Aorta (tissue), 5 donors: Measurements from ENCODE around the gene HEG1. TPM values are rescaled to one million over a fixed set of nuclear protein-coding genes. Genes with fewer than 3 reads are reported as not detected.
"Not testable (repeated sequence)": the region's sequence is repeated elsewhere in the genome, so short reads cannot be mapped to it uniquely, and the experiment has no call there.

Source experiments
- ATAC-seq: fragments of 200-7000 bp; cut with Tn5 transposase; one replicate; pipeline ENCODE4 v1.9.1; 2022; ENCODE audit warnings: moderate library complexity; ENCODE audit not compliant: low FRiP score
- DNase-seq, 2 donors: peaks; one replicate each; pipeline ENCODE4 v3.0.0-alpha.2; 2020
- H3K27ac ChIP-seq, 2 donors: one replicate each; pipeline ENCODE4 v1.5.1; 2013; ENCODE audit warnings: low read length in 2 of 2, mild to moderate bottlenecking in 2 of 2, moderate library complexity in 2 of 2, control low read depth in 1 of 2, inconsistent platforms in 1 of 2, low read depth in 1 of 2
- H3K27me3 ChIP-seq, 2 donors: one replicate each; pipeline ENCODE4 v1.6.1; 2013; ENCODE audit warnings: control low read depth in 1 of 2, low read length in 1 of 2, mild to moderate bottlenecking in 1 of 2, moderate library complexity in 1 of 2; ENCODE audit not compliant: insufficient read depth in 2 of 2, control insufficient read depth in 1 of 2
- H3K36me3 ChIP-seq, 2 donors: one replicate each; pipeline ENCODE4 v1.6.1; 2013; ENCODE audit warnings: control low read depth in 1 of 2, low read length in 1 of 2, mild to moderate bottlenecking in 1 of 2; ENCODE audit not compliant: insufficient read depth in 2 of 2, control insufficient read depth in 1 of 2
- H3K4me1 ChIP-seq, 2 donors: one replicate each; pipeline ENCODE4 v1.6.1; 2013; ENCODE audit warnings: low read length in 2 of 2, control low read depth in 1 of 2, mild to moderate bottlenecking in 1 of 2, moderate library complexity in 1 of 2; ENCODE audit not compliant: insufficient read depth in 2 of 2, control insufficient read depth in 1 of 2
- H3K4me3 ChIP-seq, 2 donors: one replicate each; pipeline ENCODE4 v1.5.1; 2013; ENCODE audit warnings: low read length in 2 of 2, control low read depth in 1 of 2, mild to moderate bottlenecking in 1 of 2
- H3K9me3 ChIP-seq: one replicate; pipeline ENCODE4 v1.6.1; 2013; ENCODE audit warnings: mild to moderate bottlenecking, low read length; ENCODE audit not compliant: control insufficient read depth
- WGBS, 2 donors: extraction: QIAGEN DNeasy Blood & Tissue Kit; methylation state at CpG; one replicate each; pipeline ENCODE4 v1.1.7; 2013; 5-methylcytosine and 5-hydroxymethylcytosine counted together
- intact Hi-C, 2 donors: fragments of 100-400 bp; cut with DNase I; formaldehyde crosslinking; loops; one replicate each; pipeline versions ENCODE4 v1.14.2 to v1.15.0; 2022
- polyA plus RNA-seq, 2 donors: library from polyadenylated mRNA; stranded (reverse); fragments of 200-250 nt; gene quantifications; one replicate each; pipeline ENCODE4 v1.2.3, GENCODE V29; 2013
- total RNA-seq, 2 donors: library from RNA; stranded (reverse); fragmentation: NEBNext Ultra II Directional; extraction: Animal tissue kit (Norgen Biotek cat#: 25700); gene quantifications; one replicate each; pipeline ENCODE4 v1.2.1, GENCODE V29; 2021
- donor health status: healthy with polysubstance abuse.
- donor health status: Bipolar disorder and iron deficiency.
- donor health status: DM: no; HTN: no; CAD: no.
- donor health status: DM: no; HTN: no; CAD: no.
- donor health status: DM: yes; HTN: yes; CAD: no.

Gene HEG1
- total and polyA plus RNA-seq, 4 donors = 4.9 to 204 (median 55.7) TPM

DNA sequence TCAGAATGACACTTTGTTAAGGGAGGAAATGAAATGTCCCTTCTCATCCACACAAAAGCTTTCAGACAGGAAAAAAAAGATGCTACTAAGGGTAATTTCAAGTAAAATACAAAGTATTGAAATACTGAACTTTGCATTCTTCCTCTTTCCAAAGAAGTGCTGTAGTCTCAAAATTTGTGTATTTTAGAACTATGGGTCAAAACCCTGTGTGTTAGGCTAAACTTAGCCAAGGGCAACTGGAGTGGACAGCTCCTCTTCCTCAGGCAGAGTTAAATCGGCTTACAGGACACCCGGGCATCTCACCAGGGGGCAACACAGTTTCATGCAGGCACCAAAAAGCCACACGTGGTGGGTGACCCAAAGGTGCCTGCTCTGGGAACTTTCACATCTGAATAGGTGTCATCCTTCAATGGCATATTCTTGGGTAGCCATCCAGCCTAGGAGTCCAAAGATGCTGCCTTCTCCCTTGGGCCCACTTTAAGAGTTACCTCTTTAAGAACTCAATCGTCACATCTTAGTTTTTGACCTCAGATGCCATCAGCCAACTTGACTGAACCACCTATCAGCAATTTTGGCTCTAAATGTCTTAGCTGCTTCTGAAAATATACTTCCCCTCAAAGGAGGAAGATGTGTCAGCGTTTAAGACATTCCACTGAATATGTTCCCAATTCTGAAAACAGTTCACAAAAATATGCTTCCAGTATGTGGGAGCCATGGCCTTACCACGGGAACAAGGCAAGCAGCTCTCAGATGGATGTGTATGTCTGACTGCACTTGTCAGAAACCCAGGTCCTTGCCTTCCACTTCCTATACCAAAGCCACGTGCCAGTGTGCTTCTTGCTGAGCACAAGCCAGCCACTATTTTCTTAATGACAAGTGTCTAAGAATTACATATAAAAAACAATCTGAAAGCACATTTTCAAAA, 89.0 kb downstream of the HEG1 start:
- no peaks in the 10 kb centered on the region for H3K27me3 ChIP-seq
- intact Hi-C loops = no loop called here
- H3K4me1 ChIP-seq = no peaks in the 10 kb centered on the region
- DNase-seq (no peak), ATAC-seq (no peak)
- H3K4me3 ChIP-seq = no peak overlapping the region
- H3K9me3 ChIP-seq = no peaks in the 10 kb centered on the region
- WGBS, 2 donors = 59 to 62% methylated on average over 7 of the region's 7 CpGs
- H3K27ac ChIP-seq = no peak overlapping the region
- no peaks in the 10 kb centered on the region for H3K36me3 ChIP-seq

GRCh38 chr3:124965413-124965812, 90.4 kb downstream of the HEG1 start:
- H3K27me3 ChIP-seq = no peaks in the 10 kb centered on the region
- intact Hi-C loops = no loop called here
- no peak overlapping the region for H3K4me3 ChIP-seq
- H3K9me3 ChIP-seq = no peaks in the 10 kb centered on the region
- DNase-seq (no peak), ATAC-seq (no peak)
- no peaks in the 10 kb centered on the region for H3K4me1 ChIP-seq
- WGBS, 2 donors = 74 to 80% methylated on average over 1 of the region's 1 CpG
- H3K36me3 ChIP-seq = no peaks in the 10 kb centered on the region
- H3K27ac ChIP-seq = no peak overlapping the region

GRCh38 chr3:124964387-124964786, 91.4 kb downstream of the HEG1 start:
- H3K27ac ChIP-seq = no peak overlapping the region
- no peaks in the 10 kb centered on the region for H3K9me3 ChIP-seq
- intact Hi-C loops = no loop called here

GRCh38 chr3:124963755-124964154, 92.0 kb downstream of the HEG1 start:
- Histone ChIP-seq H3K36me3 (no peaks in the 10 kb centered on the region), H3K9me3 (no peaks in the 10 kb centered on the region), H3K4me3 (no peak overlapping the region), H3K4me1 (no peaks in the 10 kb centered on the region), H3K27me3 (no peaks in the 10 kb centered on the region), H3K27ac (no peak overlapping the region)
- ATAC-seq = no peak
- WGBS, 2 donors = 52 to 57% methylated on average over 3 of the region's 3 CpGs
- no peak for DNase-seq
- intact Hi-C loops = no loop called here

More at GRCh38 chr3:124964387-124964786, 91.4 kb downstream of the HEG1 start:
- 56 to 59% methylated on average over 4 of the region's 4 CpGs for WGBS, 2 donors
- H3K36me3 ChIP-seq = no peaks in the 10 kb centered on the region
- H3K4me3 ChIP-seq = no peak overlapping the region
- DNase-seq = no peak
- no peaks in the 10 kb centered on the region for H3K27me3 ChIP-seq
- ATAC-seq = no peak
- H3K4me1 ChIP-seq = no peaks in the 10 kb centered on the region

DNA sequence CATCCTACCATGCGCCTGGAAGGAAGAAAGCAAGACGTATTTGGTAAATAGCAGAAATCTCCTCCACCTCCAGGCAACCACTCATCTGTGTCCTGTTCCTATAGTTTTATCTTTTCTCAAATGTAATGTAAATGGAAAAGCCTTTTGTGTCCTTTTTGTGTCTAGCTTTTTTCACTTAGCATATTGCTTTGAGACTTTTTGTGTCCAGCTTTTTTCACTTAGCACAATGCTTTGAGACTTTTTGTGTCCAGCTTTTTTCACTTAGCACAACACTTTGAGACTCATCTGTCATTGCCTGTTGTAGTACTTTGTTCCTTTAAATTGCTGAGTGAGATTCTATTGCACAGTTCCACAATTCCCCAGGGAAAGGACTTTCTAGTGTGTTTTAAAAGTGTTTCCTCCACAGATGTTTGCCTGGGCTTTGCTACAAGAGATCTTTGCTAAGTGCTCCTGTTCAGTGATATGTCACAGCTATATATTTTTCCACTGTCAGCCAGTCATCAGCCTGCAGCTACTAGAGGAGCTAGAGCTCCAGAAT, 93.3 kb downstream of the HEG1 start:
- Histone ChIP-seq H3K36me3 (no peaks in the 10 kb centered on the region), H3K27me3 (no peaks in the 10 kb centered on the region), H3K4me3 (no peak overlapping the region), H3K9me3 (no peaks in the 10 kb centered on the region), H3K4me1 (no peaks in the 10 kb centered on the region), H3K27ac (no peak overlapping the region)
- ATAC-seq (no peak), DNase-seq (no peak)
- intact Hi-C loops = no loop called here
- WGBS, 2 donors = 93 to 97% methylated on average over 2 of the region's 2 CpGs

DNA sequence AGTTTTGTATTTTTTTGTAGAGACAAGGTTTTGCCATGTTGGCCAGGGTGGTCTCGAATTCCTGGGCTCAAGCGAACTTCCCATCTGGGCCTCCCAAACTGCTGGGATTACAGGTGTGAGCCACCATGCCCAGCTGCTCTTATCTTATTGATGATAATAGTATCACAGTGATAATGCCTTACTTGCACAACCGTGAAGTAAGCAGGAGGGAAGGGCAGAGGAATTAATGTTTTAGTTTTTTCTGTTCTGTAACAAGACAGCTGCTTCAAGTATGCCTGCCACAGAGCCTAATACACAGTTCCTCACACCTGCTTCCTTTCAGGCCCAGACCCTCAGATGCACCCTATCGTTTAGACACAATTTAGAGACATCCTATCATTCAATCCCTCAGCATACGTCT, 95.1 kb downstream of the HEG1 start:
- DNase-seq (no peak), ATAC-seq (no peak)
- H3K27me3 ChIP-seq = no peaks in the 10 kb centered on the region
- no peaks in the 10 kb centered on the region for H3K36me3 ChIP-seq
- no peak overlapping the region for H3K27ac ChIP-seq
- no peak overlapping the region for H3K4me3 ChIP-seq
- 88% methylated on average over 5 of the region's 5 CpGs for WGBS, 2 donors
- H3K9me3 ChIP-seq = no peaks in the 10 kb centered on the region
- intact Hi-C loops = no loop called here
- no peaks in the 10 kb centered on the region for H3K4me1 ChIP-seq

DNA sequence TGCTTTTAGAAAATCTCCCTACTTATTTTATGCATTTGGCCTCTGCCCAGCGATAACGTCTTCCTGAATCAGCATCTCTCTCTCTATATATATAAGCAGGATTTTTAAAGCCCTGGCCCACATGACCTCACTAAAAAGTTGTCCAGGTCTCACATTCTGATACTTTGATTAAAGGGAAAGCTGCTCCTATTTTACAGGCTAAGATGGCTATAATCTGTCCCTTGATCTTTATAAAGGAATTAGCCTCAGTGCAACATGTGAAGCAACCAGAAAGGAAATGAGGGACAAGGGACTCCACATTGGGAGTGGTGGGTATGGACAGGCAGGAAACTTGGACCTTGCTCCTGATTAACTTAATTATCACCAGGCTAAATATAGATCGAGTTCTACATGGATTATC, 95.7 kb downstream of the HEG1 start:
- 51 to 55% methylated on average over 3 of the region's 3 CpGs for WGBS, 2 donors
- ATAC-seq = no peak

DNA sequence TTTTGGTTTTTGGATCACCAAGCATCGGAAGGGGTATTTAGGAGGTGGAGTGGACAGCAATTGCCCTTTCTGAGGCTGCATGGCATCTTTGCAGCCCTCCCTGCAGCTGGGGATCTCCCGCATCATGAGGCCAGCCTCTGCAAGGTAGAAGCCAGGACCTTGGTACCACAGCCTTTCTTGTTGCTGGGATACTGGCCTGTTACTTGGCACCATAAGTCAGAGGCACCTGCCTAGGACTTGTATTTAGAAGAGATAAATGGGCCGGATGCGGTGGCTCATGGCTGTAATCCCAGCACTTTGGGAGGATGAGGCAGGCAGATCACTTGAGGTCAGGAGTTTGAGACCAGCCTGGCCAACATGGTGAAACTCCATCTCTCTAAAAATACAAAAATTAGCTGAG, 97.8 kb downstream of the HEG1 start:
- intact Hi-C loops, H3K4me1 ChIP-seq, DNase-seq, H3K9me3 ChIP-seq, H3K27ac ChIP-seq, H3K4me3 ChIP-seq, H3K36me3 ChIP-seq, H3K27me3 ChIP-seq, ATAC-seq: not testable (repeated sequence)
- 87 to 89% methylated on average over 4 of the region's 4 CpGs for WGBS, 2 donors

More for the DNA sequence above, 95.7 kb downstream of the HEG1 start:
- no peaks in the 10 kb centered on the region for H3K4me1 ChIP-seq
- intact Hi-C loops = no loop called here
- no peak overlapping the region for H3K27ac ChIP-seq
- no peak overlapping the region for H3K4me3 ChIP-seq
- DNase-seq = no peak
- H3K36me3 ChIP-seq = no peaks in the 10 kb centered on the region
- H3K27me3 ChIP-seq = no peaks in the 10 kb centered on the region
- H3K9me3 ChIP-seq = no peaks in the 10 kb centered on the region

DNA sequence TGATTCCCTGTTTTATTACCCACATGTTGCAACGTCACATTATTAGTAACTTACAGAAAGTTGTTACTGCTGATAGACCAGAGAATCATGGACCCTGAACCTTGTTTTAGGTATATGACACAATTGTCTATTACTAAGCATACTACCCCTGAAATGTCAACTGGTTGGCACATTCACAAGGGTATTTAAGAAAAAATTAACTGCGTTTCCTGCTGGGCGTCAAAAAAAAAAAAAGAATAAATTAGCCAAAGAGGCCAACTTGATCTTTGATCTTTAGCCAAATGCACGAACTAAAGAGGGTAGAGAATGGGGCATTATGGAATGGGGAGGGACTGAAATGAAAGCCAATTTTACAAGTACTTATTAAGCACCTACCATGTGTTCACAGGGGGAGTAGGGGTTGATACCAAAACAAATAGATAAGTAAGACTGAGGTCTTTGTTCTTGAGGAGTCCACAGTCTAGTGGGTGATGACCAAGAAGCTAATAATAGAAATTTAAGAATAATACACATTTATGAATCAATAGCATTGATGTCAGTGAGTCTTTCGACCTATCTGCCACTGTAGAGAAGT, 103.4 kb downstream of the HEG1 start:
- DNase-seq (no peak), ATAC-seq (no peak)
- H3K9me3 ChIP-seq = no peaks in the 10 kb centered on the region
- no peaks in the 10 kb centered on the region for H3K27me3 ChIP-seq
- H3K4me1 ChIP-seq = no peaks in the 10 kb centered on the region
- no peaks in the 10 kb centered on the region for H3K36me3 ChIP-seq
- H3K4me3 ChIP-seq = no peak overlapping the region
- no peak overlapping the region for H3K27ac ChIP-seq
- WGBS, 2 donors = 71 to 75% methylated on average over 5 of the region's 5 CpGs
- intact Hi-C loops = no loop called here
